Choroid plexus epithelial cell (primary cell): ENCODE results near the gene ERC1.
"Not testable (repeated sequence)": the region's sequence is repeated elsewhere in the genome, so short reads cannot be mapped to it uniquely, and the experiment has no call there.

Experiments used
- DNase-seq: peaks from one replicate; pipeline ENCODE4 v3.0.0-alpha.2; 2010; ENCODE audit warnings: low read depth
- H3K4me3 ChIP-seq: 2 replicates; pipeline ENCODE4 v1.5.1; 2011; ENCODE audit warnings: low read depth, mild to moderate bottlenecking, control low read depth, low read length, moderate library complexity
- TF ChIP-seq, protein P1 (sequence below): conservative IDR thresholded peaks from 2 replicates; pipeline ENCODE4 v1.5.1; 2011; ENCODE audit warnings: low read depth, mild to moderate bottlenecking, control low read depth, inconsistent platforms, low read length, moderate library complexity

The ERC1 gene

DNA sequence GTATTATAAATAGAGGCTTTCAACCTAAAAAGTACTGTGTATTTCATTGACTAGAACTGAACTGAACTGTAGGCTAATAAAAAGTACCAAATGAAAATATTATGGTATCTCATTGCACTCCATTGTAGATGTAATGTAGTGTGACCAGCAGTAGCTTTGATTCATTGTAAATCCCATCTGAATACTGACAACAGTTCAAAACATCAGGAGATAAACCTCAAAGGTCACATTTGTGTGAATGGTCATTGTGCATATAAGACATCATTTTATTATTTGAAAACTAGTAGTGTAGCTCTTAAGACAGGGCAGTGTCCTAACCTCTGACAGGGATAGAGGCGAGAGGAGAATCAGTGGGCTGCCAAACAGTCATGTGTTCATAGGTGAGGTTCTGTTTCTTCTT is 316.8 kb downstream of the ERC1 start:
- TF ChIP-seq, protein P1, sequence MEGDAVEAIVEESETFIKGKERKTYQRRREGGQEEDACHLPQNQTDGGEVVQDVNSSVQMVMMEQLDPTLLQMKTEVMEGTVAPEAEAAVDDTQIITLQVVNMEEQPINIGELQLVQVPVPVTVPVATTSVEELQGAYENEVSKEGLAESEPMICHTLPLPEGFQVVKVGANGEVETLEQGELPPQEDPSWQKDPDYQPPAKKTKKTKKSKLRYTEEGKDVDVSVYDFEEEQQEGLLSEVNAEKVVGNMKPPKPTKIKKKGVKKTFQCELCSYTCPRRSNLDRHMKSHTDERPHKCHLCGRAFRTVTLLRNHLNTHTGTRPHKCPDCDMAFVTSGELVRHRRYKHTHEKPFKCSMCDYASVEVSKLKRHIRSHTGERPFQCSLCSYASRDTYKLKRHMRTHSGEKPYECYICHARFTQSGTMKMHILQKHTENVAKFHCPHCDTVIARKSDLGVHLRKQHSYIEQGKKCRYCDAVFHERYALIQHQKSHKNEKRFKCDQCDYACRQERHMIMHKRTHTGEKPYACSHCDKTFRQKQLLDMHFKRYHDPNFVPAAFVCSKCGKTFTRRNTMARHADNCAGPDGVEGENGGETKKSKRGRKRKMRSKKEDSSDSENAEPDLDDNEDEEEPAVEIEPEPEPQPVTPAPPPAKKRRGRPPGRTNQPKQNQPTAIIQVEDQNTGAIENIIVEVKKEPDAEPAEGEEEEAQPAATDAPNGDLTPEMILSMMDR: no peak
- no peak overlapping the region for H3K4me3 ChIP-seq
- DNase-seq: no peak

DNA sequence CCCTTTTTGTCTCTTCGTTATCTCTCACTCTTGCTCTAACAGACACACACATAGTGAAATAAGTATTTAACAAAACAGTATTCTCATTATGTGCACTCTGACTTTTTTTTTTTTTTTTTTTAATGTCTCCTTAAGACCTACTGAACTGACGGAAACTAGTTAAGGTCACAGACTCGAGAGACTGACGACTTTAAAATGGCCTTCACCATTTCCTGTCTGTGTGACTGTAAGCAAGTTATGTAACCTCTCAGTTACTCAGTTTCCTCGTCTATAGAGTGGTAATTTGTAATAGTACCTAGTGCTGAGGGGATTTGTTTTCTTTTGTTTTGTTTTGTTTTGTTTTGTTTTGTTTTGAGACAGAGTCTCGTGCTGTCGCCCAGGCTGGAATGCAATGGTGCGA is 318.6 kb downstream of the ERC1 start:
- TF ChIP-seq, protein P1: no peak
- no peak overlapping the region for H3K4me3 ChIP-seq
- DNase-seq: no peak

DNA sequence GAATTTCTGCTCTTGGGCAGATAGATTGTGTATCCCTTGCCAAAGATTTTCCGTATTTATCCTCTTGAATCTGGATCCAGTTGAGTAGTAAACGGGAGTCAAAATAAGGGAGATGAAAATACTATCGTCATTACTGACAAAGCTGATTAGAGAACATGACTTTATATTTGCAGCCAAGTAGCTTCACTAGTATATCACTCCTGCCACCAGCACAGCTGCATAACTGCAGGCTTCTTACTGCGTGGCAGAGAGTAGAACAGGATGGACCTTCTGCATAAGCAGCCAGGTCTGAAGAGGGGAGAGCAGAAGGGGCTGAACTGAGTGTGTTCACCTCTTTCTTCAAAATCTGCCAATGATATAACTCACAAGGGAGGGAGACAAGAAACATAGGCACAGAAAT is 319.6 kb downstream of the ERC1 start:
- DNase-seq: no peak
- no peak overlapping the region for H3K4me3 ChIP-seq
- TF ChIP-seq, protein P1: no peak

DNA sequence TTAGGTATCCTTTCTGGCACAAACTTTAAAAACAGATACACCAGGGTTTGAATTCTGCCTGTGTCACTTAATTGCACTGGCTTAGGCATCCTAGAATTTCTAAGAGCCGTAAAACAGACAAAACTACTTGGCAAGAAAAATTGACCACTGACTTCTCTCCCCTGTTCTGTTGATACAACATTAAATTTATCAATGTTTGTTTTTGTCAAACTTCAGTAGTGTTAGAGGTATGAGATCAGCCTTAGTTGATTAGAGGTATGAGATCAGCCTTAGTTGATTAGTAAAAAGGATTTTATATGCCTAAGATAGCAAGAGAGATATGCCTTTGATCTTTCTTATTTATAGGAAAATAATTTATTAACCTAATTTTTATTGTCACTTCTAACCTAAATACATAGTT is 320.1 kb downstream of the ERC1 start:
- no peak for DNase-seq
- TF ChIP-seq, protein P1: no peak
- H3K4me3 ChIP-seq: no peak overlapping the region

DNA sequence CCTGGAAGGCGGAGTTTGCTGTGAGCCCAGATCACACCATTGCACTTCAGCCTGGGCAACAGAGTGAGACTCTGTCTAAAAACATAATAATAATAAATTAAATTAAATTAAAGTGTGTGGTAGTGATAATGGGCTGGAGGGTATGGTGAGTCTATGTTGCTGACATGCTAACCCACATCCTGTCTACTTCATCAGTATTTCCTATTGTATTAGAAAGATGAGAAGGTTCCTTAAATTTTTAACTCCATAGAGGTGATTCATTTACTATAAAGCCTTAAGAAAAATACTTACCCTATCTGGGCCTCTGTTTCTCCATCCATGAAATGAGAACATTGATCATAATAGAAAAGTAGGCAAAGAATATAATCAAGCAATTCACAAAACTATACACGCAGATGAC is 322.9 kb downstream of the ERC1 start:
- H3K4me3 ChIP-seq: no peak overlapping the region
- TF ChIP-seq, protein P1: no peak
- DNase-seq: no peak

DNA sequence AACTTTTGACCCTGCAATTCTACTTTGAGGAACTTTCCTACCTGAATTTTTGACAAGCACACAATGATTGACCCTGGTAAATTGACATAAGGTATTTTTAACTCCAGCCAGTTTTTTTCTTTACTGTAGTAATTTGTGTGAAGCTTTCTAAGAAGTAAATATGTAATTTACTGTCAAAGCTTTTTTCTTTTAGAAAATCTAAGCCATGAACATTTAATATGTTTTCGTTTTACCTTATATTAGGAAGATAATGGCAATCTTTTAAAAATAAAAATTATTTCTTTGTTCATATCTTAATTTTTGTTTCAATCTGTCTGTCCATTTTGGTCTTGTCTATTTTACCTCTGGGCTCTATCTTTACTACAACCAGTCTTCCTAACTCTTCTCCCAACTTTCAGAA is 323.5 kb downstream of the ERC1 start:
- H3K4me3 ChIP-seq: no peak overlapping the region
- TF ChIP-seq, protein P1: no peak
- DNase-seq: no peak

DNA sequence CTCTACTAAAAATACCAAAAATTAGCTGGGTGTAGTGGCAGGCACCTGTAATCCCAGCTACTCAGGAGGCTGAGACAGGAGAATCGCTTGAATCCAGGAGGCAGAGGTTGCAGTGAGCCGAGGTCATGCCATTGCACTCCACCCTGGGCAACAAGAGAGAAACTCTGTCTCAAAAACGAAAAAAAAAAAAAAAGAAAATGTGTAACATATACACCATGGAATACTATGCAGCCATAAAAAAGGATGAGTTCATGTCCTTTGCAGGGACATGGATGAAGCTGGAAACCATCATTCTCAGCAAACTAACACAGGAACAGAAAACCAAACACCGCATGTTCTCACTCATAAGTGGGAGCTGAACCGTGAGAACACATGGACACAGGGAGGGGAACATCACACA is 326.0 kb downstream of the ERC1 start:
- not testable (repeated sequence) for H3K4me3 ChIP-seq, DNase-seq
